Activated CD8-positive, alpha-beta T cell treated with anti-CD3 and anti-CD28 coated beads, Interleukin-2, amount 10 ng/mL, durations not matched to agents 7 days and 5 days (primary cell): ENCODE measurements around the gene TMUB1. TPM values are rescaled to one million over a fixed set of nuclear protein-coding genes. Genes with fewer than 3 reads are reported as not detected.

Experiments used
- ATAC-seq: fragments of 150-1000 bp; cut with Tn5 transposase; one replicate; pipeline ENCODE4 v1.10.0; 2021; ENCODE audit warnings: moderate library complexity
- CTCF ChIA-PET: fragments of 350-600 bp; sonication (Branson Sonifier 250); formaldehyde crosslinking; loops from one replicate; lab custom pipeline; 2021; ENCODE audit warnings: antibody characterized with exemption; lab: Charles Lee
- POLR2A ChIA-PET: fragments of 350-600 bp; sonication (Branson Sonifier 250); formaldehyde crosslinking; loops from one replicate; lab custom pipeline; 2021; ENCODE audit warnings: antibody characterized with exemption; lab: Charles Lee
- DNase-seq: peaks from one replicate; pipeline ENCODE4 v3.0.0-alpha.2; 2020
- H3K27ac Mint-ChIP-seq: one replicate; pipeline ENCODE4 v1.8.0; 2021; ENCODE audit warnings: mild to moderate bottlenecking, mixed read lengths
- H3K27me3 Mint-ChIP-seq: one replicate; pipeline ENCODE4 v1.8.0; 2021; ENCODE audit warnings: low read depth, mixed read lengths
- H3K36me3 Mint-ChIP-seq: one replicate; pipeline ENCODE4 v1.8.0; 2021; ENCODE audit warnings: low read depth, mixed read lengths
- H3K4me1 Mint-ChIP-seq: one replicate; pipeline ENCODE4 v1.8.0; 2021; ENCODE audit warnings: low read depth, mixed read lengths
- H3K4me3 Mint-ChIP-seq: one replicate; pipeline ENCODE4 v1.8.0; 2021; ENCODE audit warnings: mild to moderate bottlenecking, mixed read lengths
- H3K9me3 Mint-ChIP-seq: one replicate; pipeline ENCODE4 v1.8.0; 2022; ENCODE audit warnings: mixed read lengths; ENCODE audit not compliant: insufficient read depth
- total RNA-seq, 2 experiments: library from RNA; stranded (reverse); gene quantifications; one replicate each; pipeline ENCODE4 v1.2.3, GENCODE V29; 2021

The TMUB1 gene
- total RNA-seq, 2 experiments from 2014 or later: 76.7 to 82.6 TPM

DNA sequence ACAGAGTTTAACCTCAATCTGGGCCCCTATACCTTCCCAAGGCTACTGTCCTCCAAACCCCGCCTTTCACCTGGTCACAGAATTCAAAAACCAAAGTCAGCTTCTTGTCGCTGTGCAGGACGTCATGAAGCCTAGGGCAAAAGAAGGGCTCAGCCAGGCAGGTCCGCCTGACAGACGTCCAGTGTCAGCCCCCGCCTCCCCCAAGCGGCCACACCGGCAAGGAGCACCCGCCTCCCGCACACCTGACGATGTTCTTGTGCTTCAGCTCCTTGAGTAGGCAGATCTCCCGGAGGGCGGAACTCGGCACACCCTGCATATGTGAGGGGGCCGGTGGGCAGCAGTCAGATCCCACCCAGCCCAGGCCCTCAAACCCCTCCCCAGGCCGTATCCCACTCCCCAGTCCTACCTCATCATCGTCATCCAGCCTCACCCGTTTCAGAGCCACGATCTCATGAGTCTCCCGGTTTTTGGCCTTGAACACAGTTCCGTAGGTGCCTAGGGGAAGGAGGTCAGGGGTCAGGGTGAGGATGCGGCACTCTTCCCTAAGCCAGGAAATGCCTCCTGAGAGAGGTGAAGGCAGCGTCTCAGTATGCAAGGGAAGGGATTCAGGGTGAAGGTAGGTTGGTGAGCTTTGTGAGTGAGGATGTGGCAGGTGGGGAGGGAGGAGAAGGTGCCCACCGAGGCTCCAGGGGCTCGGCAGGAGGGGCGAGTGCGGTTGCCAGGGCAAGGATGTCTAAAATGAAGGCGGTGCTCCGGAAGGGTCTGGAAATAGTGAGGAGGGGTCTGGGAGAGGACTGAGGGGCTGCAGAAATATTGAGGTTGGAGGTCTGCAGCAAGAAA, 26.4 kb downstream of the TMUB1 start:
- CTCF ChIA-PET: no interaction called here
- no peak for ATAC-seq
- Mint-ChIP-seq H3K27ac (peak overlapping the region; percentile 81), H3K4me3 (peak overlapping the region; percentile 94), H3K4me1 (peaks cover 54% of the 10 kb centered on the region), H3K36me3 (peaks cover 12% of the 10 kb centered on the region), H3K9me3 (no peaks in the 10 kb centered on the region), H3K27me3 (peaks cover 3% of the 10 kb centered on the region)
- POLR2A ChIA-PET: no interaction called here
- DNase-seq: no peak

GRCh38 chr7:151056283-151056665, 27.0 kb downstream of the TMUB1 start:
- DNase-seq (no peak), ATAC-seq (no peak)
- Mint-ChIP-seq H3K4me1 (peaks cover 52% of the 10 kb centered on the region), H3K9me3 (no peaks in the 10 kb centered on the region), H3K27me3 (peaks cover 3% of the 10 kb centered on the region), H3K27ac (no peak overlapping the region), H3K4me3 (peak overlapping the region; percentile 94), H3K36me3 (peaks cover 6% of the 10 kb centered on the region)
- CTCF ChIA-PET: interaction anchor here (1.0 kb wide), 1 partner anchor 54 kb away, joined by 5 read pairs; no protein-coding TSS in a partner anchor
- POLR2A ChIA-PET: no interaction called here

DNA sequence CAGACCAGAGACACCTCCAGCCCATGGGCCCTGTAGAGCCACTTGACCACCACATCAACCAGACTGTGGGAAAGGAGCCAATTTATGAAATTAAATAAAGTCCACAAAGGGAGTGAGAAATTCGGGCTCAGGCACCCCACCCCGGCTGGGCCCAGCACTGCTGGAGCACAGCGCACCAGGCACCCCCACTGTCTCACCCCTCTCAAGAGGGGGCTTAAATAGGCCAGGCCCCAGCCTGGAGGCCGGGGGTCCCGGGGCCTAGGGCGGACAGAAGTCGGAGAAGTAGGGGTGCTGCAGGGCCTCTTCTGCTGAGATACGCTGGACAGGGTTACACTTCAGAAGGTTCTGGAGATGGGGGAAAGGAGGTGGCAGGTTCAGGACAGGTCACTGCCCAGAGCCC, 29.5 kb downstream of the TMUB1 start:
- ChIA-PET POLR2A (no interaction called here), CTCF (no interaction called here)
- DNase-seq (no peak), ATAC-seq (no peak)
- Mint-ChIP-seq H3K27ac (no peak overlapping the region), H3K9me3 (no peaks in the 10 kb centered on the region), H3K36me3 (peaks cover 6% of the 10 kb centered on the region), H3K4me1 (peaks cover 42% of the 10 kb centered on the region), H3K4me3 (no peak overlapping the region), H3K27me3 (peaks cover 12% of the 10 kb centered on the region)

DNA sequence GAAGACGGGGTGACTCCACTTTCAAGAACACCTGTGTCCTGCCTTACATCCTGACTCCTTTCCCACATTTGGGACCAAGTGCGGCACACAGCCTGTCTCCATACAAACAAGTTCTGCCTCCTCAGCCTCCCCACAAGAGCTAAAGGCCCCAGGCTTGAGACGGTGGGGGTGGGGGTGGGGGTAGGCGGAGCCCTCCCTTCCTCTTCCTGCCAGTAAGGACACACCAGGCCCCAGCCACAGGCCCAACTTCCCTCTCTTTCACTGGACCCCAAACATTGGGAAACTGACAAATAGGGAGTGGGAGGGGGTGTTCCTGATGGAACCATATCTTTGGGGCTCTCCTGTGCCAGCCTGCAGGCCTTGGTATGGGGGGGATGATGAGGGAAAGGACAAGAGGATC, 30.2 kb downstream of the TMUB1 start:
- no peak overlapping the region for H3K27ac Mint-ChIP-seq
- peaks cover 6% of the 10 kb centered on the region for H3K36me3 Mint-ChIP-seq
- no peak for DNase-seq
- H3K9me3 Mint-ChIP-seq: no peaks in the 10 kb centered on the region
- no peak for ATAC-seq
- CTCF ChIA-PET: no interaction called here
- no peak overlapping the region for H3K4me3 Mint-ChIP-seq
- H3K4me1 Mint-ChIP-seq: peaks cover 36% of the 10 kb centered on the region
- POLR2A ChIA-PET: no interaction called here
- H3K27me3 Mint-ChIP-seq: peaks cover 12% of the 10 kb centered on the region

GRCh38 chr7:151051108-151051507, 32.2 kb downstream of the TMUB1 start:
- CTCF ChIA-PET: interaction anchor here (1.3 kb wide), 1 partner anchor 59 kb away, joined by 3 read pairs; no protein-coding TSS in a partner anchor

GRCh38 chr7:151048911-151049463, 34.3 kb downstream of the TMUB1 start:
- Mint-ChIP-seq H3K27ac (no peak overlapping the region), H3K36me3 (peaks cover 3% of the 10 kb centered on the region), H3K27me3 (peaks cover 12% of the 10 kb centered on the region), H3K9me3 (no peaks in the 10 kb centered on the region), H3K4me3 (no peak overlapping the region), H3K4me1 (peaks cover 21% of the 10 kb centered on the region)
- ATAC-seq (no peak), DNase-seq (no peak)
- ChIA-PET POLR2A (interaction anchor here (0.6 to 1.5 kb wide), 2 partner anchors 56 to 1677 kb away, joined by 3 read pairs; no protein-coding TSS in a partner anchor), CTCF (no interaction called here)

More at GRCh38 chr7:151051108-151051507, 32.2 kb downstream of the TMUB1 start:
- ATAC-seq: peak; percentile 75
- H3K27ac Mint-ChIP-seq: no peak overlapping the region
- H3K27me3 Mint-ChIP-seq: peaks cover 12% of the 10 kb centered on the region
- POLR2A ChIA-PET: no interaction called here
- peaks cover 23% of the 10 kb centered on the region for H3K4me1 Mint-ChIP-seq
- no peak overlapping the region for H3K4me3 Mint-ChIP-seq
- no peaks in the 10 kb centered on the region for H3K9me3 Mint-ChIP-seq
- peaks cover 6% of the 10 kb centered on the region for H3K36me3 Mint-ChIP-seq
- peak; percentile 76 for DNase-seq

DNA sequence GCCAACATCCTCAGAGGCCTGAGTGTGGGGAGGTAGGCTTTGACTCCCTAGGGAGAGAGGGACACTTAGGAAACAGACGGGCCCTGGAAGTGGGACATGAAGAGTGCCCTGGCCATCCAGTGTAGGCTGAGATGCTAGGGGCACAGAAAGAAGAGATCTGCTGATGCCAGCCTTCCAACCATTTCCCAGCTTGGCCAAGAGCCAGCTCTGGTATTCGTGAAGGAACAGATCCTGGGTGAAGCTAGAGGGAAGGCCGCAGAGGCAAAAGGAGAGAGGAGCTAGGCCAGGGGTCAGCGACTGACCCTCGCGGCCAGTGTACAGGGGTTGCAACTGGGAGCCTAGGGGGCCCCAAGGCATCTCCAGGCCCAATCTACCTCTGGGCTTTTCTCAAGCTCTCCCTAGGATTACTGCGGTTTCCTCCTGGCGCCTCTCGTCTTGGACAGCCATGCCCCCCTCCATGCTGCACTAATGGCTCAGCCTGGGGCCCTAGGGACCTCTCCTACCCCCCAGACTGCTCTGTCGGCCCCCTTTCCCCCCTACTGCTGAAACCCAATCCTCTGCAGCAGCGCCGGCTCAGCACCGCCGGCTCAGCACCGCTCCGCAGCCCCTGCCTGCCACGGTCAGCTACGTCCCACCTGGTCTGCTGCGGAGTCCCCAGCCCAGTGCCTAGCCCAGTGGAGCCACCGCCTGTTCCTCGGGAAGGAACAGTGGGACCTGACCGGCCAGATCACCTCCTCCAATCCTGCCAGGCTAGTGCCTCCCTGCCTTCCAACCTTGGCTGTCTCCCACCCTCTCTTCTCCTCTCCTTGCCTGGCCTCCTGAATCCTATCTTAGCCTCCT, 35.1 kb downstream of the TMUB1 start, which contains the start of gene ASIC3:
ASIC3 (plus strand) TSS at position 556 of the 840 bp plus-strand sequence. CDS start 355 bp downstream, outside the sequence.
- peaks cover 17% of the 10 kb centered on the region for H3K4me1 Mint-ChIP-seq
- POLR2A ChIA-PET: interaction anchor here (0.6 kb wide), 1 partner anchor 1678 kb away, joined by 3 read pairs; no protein-coding TSS in a partner anchor
- H3K4me3 Mint-ChIP-seq: no peak within 1 kb of the TSS
- ATAC-seq (no peak), DNase-seq (no peak)
- no peaks in the 10 kb centered on the region for H3K9me3 Mint-ChIP-seq
- H3K36me3 Mint-ChIP-seq: peaks cover 3% of the 10 kb centered on the region
- H3K27ac Mint-ChIP-seq: no peak within 1 kb of the TSS
- CTCF ChIA-PET: interaction anchor here (0.6 kb wide), 1 partner anchor 62 kb away, joined by 3 read pairs; no protein-coding TSS in a partner anchor
- H3K27me3 Mint-ChIP-seq: peaks cover 12% of the 10 kb centered on the region

DNA sequence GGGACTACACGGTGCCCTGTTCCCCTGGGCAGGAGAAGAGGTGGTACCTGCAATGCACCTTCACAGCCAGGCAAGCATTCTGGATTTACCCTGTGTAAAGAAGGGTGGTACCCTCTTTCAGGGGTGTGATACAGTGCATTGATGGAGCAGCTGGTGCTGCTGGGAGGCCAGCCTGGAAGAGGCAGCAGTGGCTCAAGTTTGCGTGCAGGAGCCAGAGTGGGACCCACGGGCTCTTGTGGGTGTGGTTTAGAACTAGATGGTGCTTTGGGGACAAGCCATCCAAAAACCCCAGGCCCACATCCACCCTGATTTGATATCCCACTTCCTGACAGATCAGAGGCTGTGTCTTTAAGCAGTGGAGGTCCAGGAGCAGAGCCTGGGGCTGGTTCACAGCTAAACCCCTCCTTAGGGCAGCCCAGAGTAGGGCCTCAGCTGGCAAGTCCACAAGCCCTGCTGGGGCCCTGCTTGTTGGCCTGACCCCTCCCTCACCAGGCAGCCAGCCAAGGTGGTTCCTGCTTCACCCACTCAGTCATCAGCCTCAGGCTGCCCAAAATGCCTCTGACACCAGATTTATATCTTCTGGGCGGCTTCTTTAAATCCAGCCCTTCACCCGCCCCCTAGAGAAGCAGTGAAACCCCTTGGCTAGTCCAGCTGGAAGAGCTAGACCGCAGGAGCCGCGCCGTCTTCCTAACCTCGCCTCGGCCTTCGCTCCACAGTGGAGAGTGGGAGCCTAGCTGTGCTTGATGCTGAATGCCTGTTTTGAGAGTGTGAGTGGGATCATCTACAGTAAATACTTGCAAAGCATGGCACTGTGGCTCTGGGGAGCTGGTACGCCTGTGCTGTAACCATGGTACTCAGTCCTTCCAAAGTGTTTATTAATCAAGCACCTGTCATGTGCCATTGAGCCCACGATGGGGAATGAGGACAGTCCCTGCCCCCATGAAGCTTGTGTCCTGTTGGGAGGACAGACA, 36.4 kb downstream of the TMUB1 start:
- Mint-ChIP-seq H3K36me3 (no peaks in the 10 kb centered on the region), H3K4me3 (no peak overlapping the region), H3K27ac (no peak overlapping the region), H3K27me3 (peaks cover 9% of the 10 kb centered on the region), H3K4me1 (peaks cover 9% of the 10 kb centered on the region), H3K9me3 (no peaks in the 10 kb centered on the region)
- ATAC-seq: no peak
- DNase-seq: no peak
- ChIA-PET CTCF (interaction anchor here (2.0 kb wide), 1 partner anchor 19 kb away, joined by 5 read pairs; the partner anchor contains the start of gene ABCB8), POLR2A (no interaction called here)

- Mint-ChIP-seq H3K27me3 (peaks cover 9% of the 10 kb centered on the region), H3K9me3 (no peaks in the 10 kb centered on the region), H3K36me3 (no peaks in the 10 kb centered on the region), H3K4me3 (no peak overlapping the region), H3K4me1 (peaks cover 5% of the 10 kb centered on the region), H3K27ac (peak overlapping the region; percentile 67)
- ATAC-seq: no peak
- ChIA-PET CTCF (interaction anchor here (2.0 kb wide), 1 partner anchor 18 kb away, joined by 5 read pairs; the partner anchor contains the start of gene ABCB8), POLR2A (no interaction called here)
- DNase-seq: no peak
Observed at GRCh38 chr7:151045967-151046366, 37.3 kb downstream of the TMUB1 start.

DNA sequence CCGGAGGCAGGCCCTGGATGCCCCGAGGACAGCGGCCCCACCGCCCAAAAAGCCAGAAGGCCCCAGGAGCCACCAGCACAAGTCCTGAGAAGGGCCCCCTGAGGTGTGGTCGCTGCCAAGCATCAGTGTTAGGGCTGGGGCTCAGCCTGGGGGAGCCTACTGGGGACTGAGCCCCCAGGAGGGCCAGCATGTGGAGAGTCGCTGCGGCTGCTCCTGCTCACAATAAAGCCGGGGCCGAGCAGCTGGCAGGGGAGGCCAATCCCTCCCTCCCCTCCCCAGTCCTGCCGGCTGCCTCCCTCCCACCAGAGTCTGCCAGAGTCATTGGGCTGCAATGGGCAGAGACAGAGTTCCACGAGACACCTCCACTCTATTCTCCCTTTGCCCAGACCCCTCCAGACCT, 38.0 kb downstream of the TMUB1 start:
- ChIA-PET POLR2A (no interaction called here), CTCF (no interaction called here)
- DNase-seq: no peak
- H3K4me3 Mint-ChIP-seq: no peak overlapping the region
- H3K27ac Mint-ChIP-seq: no peak overlapping the region
- peaks cover 5% of the 10 kb centered on the region for H3K27me3 Mint-ChIP-seq
- no peaks in the 10 kb centered on the region for H3K36me3 Mint-ChIP-seq
- ATAC-seq: no peak
- H3K4me1 Mint-ChIP-seq: peaks cover 1% of the 10 kb centered on the region
- no peaks in the 10 kb centered on the region for H3K9me3 Mint-ChIP-seq
